K562 (cell line): ENCODE results near the gene SYNPO2. TPM values are rescaled to one million over a fixed set of nuclear protein-coding genes. Genes with fewer than 3 reads are reported as not detected.

Experiments
- ATAC-seq: fragments of 200-7000 bp; cut with Tn5 transposase; 3 replicates; pipeline ENCODE4 v1.9.1; 2020; ENCODE audit warnings: moderate library complexity
- BruUV-seq: library from RNA; stranded (reverse); fragments of 400-500 nt; replicated peaks from 2 replicates; lab custom pipeline; 2021; lab: Mats Ljungman, UMichigan
- CTCF ChIA-PET: fragments of 300-600 bp; formaldehyde crosslinking; extraction: SDS; loops from one replicate; lab custom pipeline; 2021; ENCODE audit warnings: low intra/inter-chr PET ratio; lab: Yijun Ruan, JAX
- POLR2A ChIA-PET: fragments of 300-600, 350-650 bp; sonication (Branson Sonifier 250); formaldehyde crosslinking; extraction: SDS; loops from one replicate; lab custom pipeline; 2021; ENCODE audit warnings: antibody characterized with exemption, inconsistent platforms; lab: Yijun Ruan, JAX
- DNase-seq, 4 experiments: peaks; one replicate each; pipeline versions ENCODE4 v3.0.0 to v3.0.0-alpha.2; 2011 to 2018; ENCODE audit warnings: low spot score in 3 of 4, mixed read lengths in 3 of 4; ENCODE audit errors: extremely low read depth in 1 of 4
- FAIRE-seq: peaks from 2 replicates; lab custom pipeline; 2011; peaks lifted over from hg19 to GRCh38; lab: Jason Lieb, UNC
- H2AFZ ChIP-seq: 2 replicates; pipeline ENCODE4 v1.6.0; 2011; ENCODE audit warnings: low read depth, low read length, control low read depth, inconsistent platforms
- H3K27ac ChIP-seq: fragments of 200-600 bp; 3 replicates; pipeline ENCODE4 v1.8.0; 2011; ENCODE audit warnings: low read depth, mild to moderate bottlenecking, control low read depth, inconsistent platforms, low read length, moderate library complexity, mixed read lengths; ENCODE audit errors: extremely low read depth
- H3K27me3 ChIP-seq, 2 experiments: fragments of 300-600 bp in 1 of 2; 2 replicates in 1 of 2; 3 replicates in 1 of 2; pipeline versions ENCODE4 v1.6.0 to v1.8.0; 2011; ENCODE audit warnings: inconsistent platforms in 2 of 2, low read length in 2 of 2, mild to moderate bottlenecking in 1 of 2, mixed read lengths in 1 of 2, moderate library complexity in 1 of 2; ENCODE audit not compliant: control insufficient read depth in 2 of 2, insufficient read depth in 2 of 2
- H3K36me3 ChIP-seq: fragments of 300-600 bp; 3 replicates; pipeline ENCODE4 v1.8.0; 2011; ENCODE audit warnings: mild to moderate bottlenecking, low read length, inconsistent platforms; ENCODE audit not compliant: control insufficient read depth, insufficient read depth
- H3K4me1 ChIP-seq, 2 experiments: fragments of 200-600 bp in 1 of 2; replicated peaks in 1 of 2; 2 replicates in 1 of 2; 3 replicates in 1 of 2; pipeline versions ENCODE4 v1.5.1 to v1.8.0; 2011; ENCODE audit warnings: inconsistent platforms in 2 of 2, low read length in 2 of 2, mild to moderate bottlenecking in 1 of 2, mixed read lengths in 1 of 2, moderate library complexity in 1 of 2; ENCODE audit not compliant: control insufficient read depth in 2 of 2, insufficient read depth in 2 of 2
- H3K4me2 ChIP-seq: 2 replicates; pipeline ENCODE4 v1.6.1; 2011; ENCODE audit warnings: low read length, control low read depth, inconsistent platforms, mixed read lengths; ENCODE audit not compliant: insufficient read depth
- H3K4me3 ChIP-seq: fragments of 200-600 bp; sonication (generic), shearing (Covaris generic); 2 replicates; pipeline ENCODE4 v1.5.1; 2016; ENCODE audit warnings: control low read depth, inconsistent platforms
- H3K79me2 ChIP-seq: fragments of 200-600 bp; 3 replicates; pipeline ENCODE4 v1.8.0; 2011; ENCODE audit warnings: low read length, inconsistent platforms; ENCODE audit not compliant: control insufficient read depth, insufficient read depth
- H3K9ac ChIP-seq, 2 experiments: 2 replicates each; pipeline versions ENCODE4 v1.6.0 to v1.6.1; 2011; ENCODE audit warnings: low read depth in 2 of 2, low read length in 2 of 2, control low read depth in 1 of 2, inconsistent platforms in 1 of 2, mild to moderate bottlenecking in 1 of 2, mixed read lengths in 1 of 2; ENCODE audit not compliant: insufficient read depth in 1 of 2
- H3K9me1 ChIP-seq: one replicate; pipeline ENCODE4 v1.6.0; 2011; ENCODE audit warnings: inconsistent platforms, mild to moderate bottlenecking, low read length, moderate library complexity; ENCODE audit not compliant: control insufficient read depth, insufficient read depth
- H3K9me3 ChIP-seq: replicated peaks from 2 replicates; pipeline ENCODE4 v1.5.1; 2011; ENCODE audit warnings: low read depth, low read length, inconsistent platforms; ENCODE audit not compliant: control insufficient read depth, insufficient read depth
- H4K20me1 ChIP-seq: replicated peaks from 2 replicates; pipeline ENCODE4 v1.6.1; 2011; ENCODE audit warnings: low read length, inconsistent platforms, mixed read lengths; ENCODE audit not compliant: control insufficient read depth, insufficient read depth
- ARNT ChIP-seq, 2 experiments: fragments of 450-650 bp; IDR thresholded peaks; 2 replicates each; pipeline ENCODE4 v1.6.1; 2016; ENCODE audit warnings: mild to moderate bottlenecking in 1 of 2
- BRCA1 ChIP-seq, 2 experiments: fragments of 450-650 bp in 1 of 2; sonication (generic) in 1 of 2; formaldehyde crosslinking in 1 of 2; IDR thresholded peaks; 2 replicates each; pipeline versions ENCODE4 v1.5.0 to v1.6.1; 2017 to 2020; ENCODE audit warnings: mild to moderate bottlenecking in 1 of 2, missing genetic modification reagents in 1 of 2
- CCNT2 ChIP-seq: IDR thresholded peaks from 2 replicates; pipeline ENCODE4 v1.6.1; 2011; ENCODE audit warnings: borderline replicate concordance, low read depth, mild to moderate bottlenecking, moderate library complexity, mixed read lengths, low read length; ENCODE audit not compliant: insufficient read length; ENCODE audit errors: extremely low read depth
- EGR1 ChIP-seq: fragments of 450-650 bp; conservative IDR thresholded peaks from 2 replicates; pipeline ENCODE4 v1.6.1; 2017; ENCODE audit warnings: mild to moderate bottlenecking
- FOXO4 ChIP-seq: fragments of 450-650 bp; formaldehyde crosslinking; IDR thresholded peaks from 2 replicates; pipeline ENCODE4 v1.4.0; 2020; ENCODE audit warnings: mild to moderate bottlenecking, moderate library complexity
- HDGF ChIP-seq: fragments of 450-650 bp; IDR thresholded peaks from 2 replicates; pipeline ENCODE4 v1.6.1; 2016
- NFE2L1 ChIP-seq: fragments of 450-650 bp; IDR thresholded peaks from 2 replicates; pipeline ENCODE4 v1.6.1; 2016; ENCODE audit warnings: missing genetic modification characterization, low read depth, mild to moderate bottlenecking, missing compliant biosample characterization, moderate library complexity, borderline replicate concordance
- YY1 ChIP-seq, 3 experiments: IDR thresholded peaks; 2 replicates each; pipeline ENCODE4 v1.6.1; 2011; ENCODE audit warnings: low read length in 2 of 3, mild to moderate bottlenecking in 2 of 3, moderate library complexity in 2 of 3, borderline replicate concordance in 1 of 3, control low read depth in 1 of 3, low read depth in 1 of 3; ENCODE audit not compliant: insufficient read depth in 3 of 3, insufficient replicate concordance in 2 of 3, control insufficient read depth in 1 of 3, insufficient read length in 1 of 3; ENCODE audit errors: extremely low read depth in 1 of 3
- ZBTB12 ChIP-seq: fragments of 250-450 bp; sonication (Bioruptor Pico); IDR thresholded peaks from 2 replicates; pipeline ENCODE4 v1.4.0; 2020
- ZNF583 ChIP-seq: fragments of 250-450 bp; sonication (Bioruptor Pico); IDR thresholded peaks from 2 replicates; pipeline ENCODE4 v1.4.0; 2020
- ZNF655 ChIP-seq: fragments of 250-450 bp; sonication (Bioruptor Pico); IDR thresholded peaks from 2 replicates; pipeline ENCODE4 v1.5.0; 2021
- ZNF76 ChIP-seq: fragments of 250-450 bp; sonication (Bioruptor Pico); IDR thresholded peaks from 2 replicates; pipeline ENCODE4 v1.4.0; 2020; ENCODE audit warnings: mild to moderate bottlenecking, moderate library complexity, borderline replicate concordance
- WGBS: fragments of 100-300 bp; shearing (Covaris generic); methylation state at CpG from one replicate; pipeline ENCODE4 v1.1.6; 2016; ENCODE audit warnings: low coverage, mixed read lengths; ENCODE audit not compliant: insufficient coverage; ENCODE audit errors: missing lambda C conversion rate; 5-methylcytosine and 5-hydroxymethylcytosine counted together
- in situ Hi-C: fragments of 300-500 bp; cut with MboI; formaldehyde crosslinking; loops from 4 replicates; pipeline ENCODE4 v1.15.0; 2018; ENCODE audit warnings: inconsistent platforms, mixed read lengths
- intact Hi-C: fragments of 100-400 bp; cut with micrococcal nuclease; formaldehyde crosslinking; loops from 2 replicates; pipeline ENCODE4 v1.14.2; 2022
- polyA plus RNA-seq, 8 experiments: library from polyadenylated mRNA; depleted of rRNA in 4 of 8; stranded (reverse) in 5 of 8; unstranded in 3 of 8; fragments of >200 nt; fragmentation: Nextera tagmentation in 2 of 8; fragmentation: Illumina TruSeq in 1 of 8; extraction: Ambion mirVana in 2 of 8; extraction: Trizol in 1 of 8; gene quantifications; 2 replicates each; pipeline versions ENCODE4 v1.2.1 to v1.2.3, GENCODE V29; 2011 to 2014; ENCODE audit warnings: inconsistent platforms in 1 of 8, missing spikeins in 1 of 8
- total RNA-seq, 7 experiments: library from RNA; depleted of rRNA in 6 of 7; stranded (reverse); fragments of >200 nt in 6 of 7; fragmentation: Illumina TruSeq in 2 of 7; extraction: Trizol in 2 of 7; gene quantifications; 2 replicates each; pipeline versions ENCODE4 v1.2.1 to v1.2.3, GENCODE V29; 2011 to 2021; ENCODE audit warnings: low replicate concordance in 1 of 7

Gene SYNPO2
- total and polyA plus RNA-seq, 9 of the 15 experiments (the other 6 are each of a cell fraction or from before 2014, with no cell fraction given) = 0.03 to 0.18 TPM; not detected in 7

DNA sequence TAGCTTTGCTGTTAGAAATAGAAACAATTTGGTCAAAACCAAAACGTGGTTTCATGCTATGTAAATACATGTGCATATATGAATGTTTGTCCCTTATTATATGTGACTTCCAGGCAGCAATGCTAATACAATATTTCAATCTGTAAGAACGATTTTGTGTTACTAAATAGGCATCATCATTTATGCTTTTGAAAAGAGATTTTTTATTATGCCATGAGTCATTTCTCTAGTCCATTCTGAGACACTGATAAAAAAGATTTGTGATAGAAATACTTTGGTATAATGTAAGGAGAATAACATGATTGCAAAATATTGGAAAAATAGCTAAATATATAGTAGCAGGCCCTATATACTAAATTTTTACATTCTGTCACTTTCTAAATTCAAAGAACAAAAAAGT, 28.9 kb downstream of the SYNPO2 start:
- ATAC-seq = no peak
- Histone ChIP-seq H2AFZ (no peak overlapping the region), H3K9me1 (no peaks in the 10 kb centered on the region), H3K79me2 (no peaks in the 10 kb centered on the region), H4K20me1 (no peaks in the 10 kb centered on the region), H3K27me3 (no peaks in the 10 kb centered on the region), H3K4me3 (no peak overlapping the region), H3K36me3 (no peaks in the 10 kb centered on the region), H3K9me3 (no peaks in the 10 kb centered on the region), H3K27ac (no peak overlapping the region), H3K4me1 (no peaks in the 10 kb centered on the region), H3K9ac (no peak overlapping the region), H3K4me2 (no peak overlapping the region)
- DNase-seq = no peak
- ChIA-PET CTCF (no interaction called here), POLR2A (no interaction called here)
- FAIRE-seq = no peak
- intact Hi-C loops (no loop called here), in situ Hi-C loops (no loop called here)
- no TSS peak for BruUV-seq
- TF ChIP-seq ZNF76 (CRISPR knock-in tag) = no peak
- no peak for TF ChIP-seq FOXO4
- no peak for TF ChIP-seq ZBTB12
- TF ChIP-seq EGR1 = no peak
- TF ChIP-seq CCNT2 = no peak
- no peak for TF ChIP-seq ZNF583 (CRISPR knock-in tag)
- no peak for TF ChIP-seq ARNT (IDR thresholded peaks at IDR 0.05)
- no peak for TF ChIP-seq HDGF
- TF ChIP-seq NFE2L1 (tag) = no peak
- no peak for TF ChIP-seq BRCA1 (IDR thresholded peaks at IDR 0.05)
- no peak for TF ChIP-seq BRCA1 (CRISPR knock-in tag; IDR thresholded peaks at IDR 0.05)
- TF ChIP-seq ZNF655 (CRISPR knock-in tag) = no peak
- no peak for TF ChIP-seq YY1 (IDR thresholded peaks at IDR 0.05; ENCODE audit: borderline replicate concordance in 1 of 3, control insufficient read depth in 1 of 3, extremely low read depth in 1 of 3, insufficient read depth in 3 of 3, insufficient read length in 1 of 3, insufficient replicate concordance in 2 of 3, low read depth in 1 of 3, low read length in 2 of 3)
- WGBS = 0% methylated on average over 2 of the region's 2 CpGs
